GM23338 (cell line): ENCODE measurements around the gene STAT5B.

Experiments used
- CREB1 ChIP-seq: fragments of 250-450 bp; sonication (Bioruptor Pico); IDR thresholded peaks from 2 replicates; pipeline ENCODE4 v1.5.0; 2020; ENCODE audit warnings: low read depth, mild to moderate bottlenecking, moderate library complexity
- CTCF ChIP-seq, 2 experiments: fragments of 200-600 bp in 1 of 2; sonication (generic) in 1 of 2; conservative IDR thresholded peaks; 2 replicates each; pipeline versions ENCODE4 v1.5.1 to v1.6.1; 2016 to 2017; ENCODE audit warnings: antibody characterized with exemption in 2 of 2, low read depth in 2 of 2, mild to moderate bottlenecking in 2 of 2, moderate library complexity in 1 of 2
- EZH2 ChIP-seq: fragments of 200-600 bp; sonication (generic); IDR thresholded peaks from one replicate; pipeline ENCODE4 v1.8.0; 2017; ENCODE audit warnings: antibody characterized with exemption, mild to moderate bottlenecking, low read depth; ENCODE audit not compliant: unreplicated experiment
- EZH2phosphoT487 ChIP-seq: fragments of 200-600 bp; sonication (generic); IDR thresholded peaks from one replicate; pipeline ENCODE4 v1.8.1; 2018; ENCODE audit warnings: antibody characterized with exemption; ENCODE audit not compliant: unreplicated experiment
- JUNB ChIP-seq: IDR thresholded peaks from one replicate; pipeline ENCODE4 v1.6.1; 2016; ENCODE audit warnings: antibody characterized with exemption; ENCODE audit not compliant: unreplicated experiment
- POLR2AphosphoS5 ChIP-seq: IDR thresholded peaks from 2 replicates; pipeline ENCODE4 v1.6.1; 2016; ENCODE audit warnings: antibody characterized with exemption, low read depth
- STAT1 ChIP-seq: IDR thresholded peaks from one replicate; pipeline ENCODE4 v1.6.1; 2016; ENCODE audit warnings: antibody characterized with exemption; ENCODE audit not compliant: unreplicated experiment
- ZNF114 ChIP-seq: fragments of 250-450 bp; sonication (Bioruptor Pico); IDR thresholded peaks from 2 replicates; pipeline ENCODE4 v1.5.0; 2020; ENCODE audit warnings: mild to moderate bottlenecking, moderate library complexity
- ZNF331 ChIP-seq: fragments of 250-450 bp; sonication (Bioruptor Pico); IDR thresholded peaks from 2 replicates; pipeline ENCODE4 v1.5.0; 2020; ENCODE audit warnings: low read depth, mild to moderate bottlenecking, moderate library complexity
- TF ChIP-seq, protein P1 (sequence below): IDR thresholded peaks from one replicate; pipeline ENCODE4 v1.6.1; 2018; ENCODE audit warnings: antibody characterized with exemption; ENCODE audit not compliant: unreplicated experiment
- TF ChIP-seq, protein P2 (sequence below): IDR thresholded peaks from 2 replicates; pipeline ENCODE4 v1.6.1; 2016; ENCODE audit warnings: antibody characterized with exemption

DNA sequence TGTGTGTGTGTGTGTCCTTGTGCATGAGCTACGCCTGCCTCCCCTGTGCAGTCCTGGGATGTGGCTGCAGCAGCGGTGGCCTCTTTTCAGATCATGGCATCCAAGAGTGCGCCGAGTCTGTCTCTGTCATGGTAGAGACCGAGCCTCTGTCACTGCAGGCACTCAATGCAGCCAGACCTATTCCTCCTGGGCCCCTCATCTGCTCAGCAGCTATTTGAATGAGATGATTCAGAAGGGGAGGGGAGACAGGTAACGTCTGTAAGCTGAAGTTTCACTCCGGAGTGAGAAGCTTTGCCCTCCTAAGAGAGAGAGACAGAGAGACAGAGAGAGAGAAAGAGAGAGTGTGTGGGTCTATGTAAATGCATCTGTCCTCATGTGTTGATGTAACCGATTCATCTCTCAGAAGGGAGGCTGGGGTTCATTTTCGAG is 34.6 kb upstream of the STAT5B start:
- TF ChIP-seq CTCF (conservative IDR thresholded peaks at IDR 0.05; ENCODE audit: low read depth in 2 of 2), result no peak; a peak in 1 of 4 replicates
- TF ChIP-seq POLR2AphosphoS5, result no peak
- TF ChIP-seq, protein P1, sequence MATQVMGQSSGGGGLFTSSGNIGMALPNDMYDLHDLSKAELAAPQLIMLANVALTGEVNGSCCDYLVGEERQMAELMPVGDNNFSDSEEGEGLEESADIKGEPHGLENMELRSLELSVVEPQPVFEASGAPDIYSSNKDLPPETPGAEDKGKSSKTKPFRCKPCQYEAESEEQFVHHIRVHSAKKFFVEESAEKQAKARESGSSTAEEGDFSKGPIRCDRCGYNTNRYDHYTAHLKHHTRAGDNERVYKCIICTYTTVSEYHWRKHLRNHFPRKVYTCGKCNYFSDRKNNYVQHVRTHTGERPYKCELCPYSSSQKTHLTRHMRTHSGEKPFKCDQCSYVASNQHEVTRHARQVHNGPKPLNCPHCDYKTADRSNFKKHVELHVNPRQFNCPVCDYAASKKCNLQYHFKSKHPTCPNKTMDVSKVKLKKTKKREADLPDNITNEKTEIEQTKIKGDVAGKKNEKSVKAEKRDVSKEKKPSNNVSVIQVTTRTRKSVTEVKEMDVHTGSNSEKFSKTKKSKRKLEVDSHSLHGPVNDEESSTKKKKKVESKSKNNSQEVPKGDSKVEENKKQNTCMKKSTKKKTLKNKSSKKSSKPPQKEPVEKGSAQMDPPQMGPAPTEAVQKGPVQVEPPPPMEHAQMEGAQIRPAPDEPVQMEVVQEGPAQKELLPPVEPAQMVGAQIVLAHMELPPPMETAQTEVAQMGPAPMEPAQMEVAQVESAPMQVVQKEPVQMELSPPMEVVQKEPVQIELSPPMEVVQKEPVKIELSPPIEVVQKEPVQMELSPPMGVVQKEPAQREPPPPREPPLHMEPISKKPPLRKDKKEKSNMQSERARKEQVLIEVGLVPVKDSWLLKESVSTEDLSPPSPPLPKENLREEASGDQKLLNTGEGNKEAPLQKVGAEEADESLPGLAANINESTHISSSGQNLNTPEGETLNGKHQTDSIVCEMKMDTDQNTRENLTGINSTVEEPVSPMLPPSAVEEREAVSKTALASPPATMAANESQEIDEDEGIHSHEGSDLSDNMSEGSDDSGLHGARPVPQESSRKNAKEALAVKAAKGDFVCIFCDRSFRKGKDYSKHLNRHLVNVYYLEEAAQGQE, result no peak
- TF ChIP-seq EZH2, result no peak
- TF ChIP-seq EZH2phosphoT487, result no peak
- no peak for TF ChIP-seq ZNF331 (CRISPR knock-in tag)
- no peak for TF ChIP-seq JUNB
- TF ChIP-seq CREB1 (CRISPR knock-in tag), result no peak
- TF ChIP-seq ZNF114 (CRISPR knock-in tag), result no peak
- TF ChIP-seq STAT1, result no peak
- TF ChIP-seq, protein P2, sequence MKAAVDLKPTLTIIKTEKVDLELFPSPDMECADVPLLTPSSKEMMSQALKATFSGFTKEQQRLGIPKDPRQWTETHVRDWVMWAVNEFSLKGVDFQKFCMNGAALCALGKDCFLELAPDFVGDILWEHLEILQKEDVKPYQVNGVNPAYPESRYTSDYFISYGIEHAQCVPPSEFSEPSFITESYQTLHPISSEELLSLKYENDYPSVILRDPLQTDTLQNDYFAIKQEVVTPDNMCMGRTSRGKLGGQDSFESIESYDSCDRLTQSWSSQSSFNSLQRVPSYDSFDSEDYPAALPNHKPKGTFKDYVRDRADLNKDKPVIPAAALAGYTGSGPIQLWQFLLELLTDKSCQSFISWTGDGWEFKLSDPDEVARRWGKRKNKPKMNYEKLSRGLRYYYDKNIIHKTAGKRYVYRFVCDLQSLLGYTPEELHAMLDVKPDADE, result no peak
